Measurements from ENCODE around the gene CPZ.
"Not testable (repeated sequence)": the region's sequence is repeated elsewhere in the genome, so short reads cannot be mapped to it uniquely, and the experiment has no call there.

CPZ gene

GRCh38 chr4:8641931-8642650 lies 49.5 kb downstream of the CPZ start:
- DNase-seq: no peak

GRCh38 chr4:8642651-8643321 lies 50.2 kb downstream of the CPZ start:
- DNase-seq: no peak

GRCh38 chr4:8643441-8643840 lies 50.9 kb downstream of the CPZ start:
- DNase-seq: no peak

GRCh38 chr4:8643986-8644385 lies 51.4 kb downstream of the CPZ start:
- no peak for DNase-seq

- no peak for DNase-seq
Measured at GRCh38 chr4:8644461-8644891, 51.9 kb downstream of the CPZ start.

GRCh38 chr4:8644966-8645752 lies 52.6 kb downstream of the CPZ start:
- no peak for DNase-seq

GRCh38 chr4:8645753-8646124 lies 53.2 kb downstream of the CPZ start:
- DNase-seq: no peak

GRCh38 chr4:8646296-8647093 lies 53.9 kb downstream of the CPZ start:
- DNase-seq: no peak

- DNase-seq: no peak
Measured at GRCh38 chr4:8647094-8647570, 54.6 kb downstream of the CPZ start.

GRCh38 chr4:8647626-8648025 lies 55.1 kb downstream of the CPZ start:
- DNase-seq: no peak

GRCh38 chr4:8648296-8648695 lies 55.7 kb downstream of the CPZ start:
- no peak for DNase-seq

GRCh38 chr4:8648816-8649630 lies 56.5 kb downstream of the CPZ start:
- DNase-seq: no peak

- no peak for DNase-seq
Measured at GRCh38 chr4:8649631-8650361, 57.2 kb downstream of the CPZ start.

- no peak for DNase-seq
Measured at GRCh38 chr4:8651661-8652180, 59.2 kb downstream of the CPZ start.

GRCh38 chr4:8652181-8653078 lies 59.9 kb downstream of the CPZ start:
- DNase-seq: no peak

- no peak for DNase-seq
Measured at GRCh38 chr4:8653326-8654000, 60.9 kb downstream of the CPZ start.

- DNase-seq: not testable (repeated sequence)
Measured at GRCh38 chr4:8654139-8654538, 61.6 kb downstream of the CPZ start.

GRCh38 chr4:8655411-8656184 lies 63.0 kb downstream of the CPZ start:
- DNase-seq: no peak

GRCh38 chr4:8656185-8656517 lies 63.6 kb downstream of the CPZ start:
- DNase-seq: no peak
